Epithelial cell of esophagus (primary cell): Measurements from ENCODE around the gene TMEM185B.
A peak's percentile ranks its signal among the peaks of the same experiment; 100 is the strongest.

Experiments
- DNase-seq: peaks from one replicate; pipeline ENCODE4 v3.0.0; 2010; ENCODE audit warnings: low read depth
- H3K4me3 ChIP-seq: 2 replicates; pipeline ENCODE4 v1.5.1; 2011; ENCODE audit warnings: mild to moderate bottlenecking, low read length, control low read depth
- TF ChIP-seq, protein P1 (sequence below): IDR thresholded peaks from 2 replicates; pipeline ENCODE4 v1.5.1; 2011; ENCODE audit warnings: low read depth, mild to moderate bottlenecking, low read length, control low read depth, inconsistent platforms; ENCODE audit not compliant: insufficient read depth; ENCODE audit errors: missing control alignments

TMEM185B gene

GRCh38 chr2:120189189-120189588 lies 34.0 kb downstream of the TMEM185B start:
- TF ChIP-seq, protein P1, sequence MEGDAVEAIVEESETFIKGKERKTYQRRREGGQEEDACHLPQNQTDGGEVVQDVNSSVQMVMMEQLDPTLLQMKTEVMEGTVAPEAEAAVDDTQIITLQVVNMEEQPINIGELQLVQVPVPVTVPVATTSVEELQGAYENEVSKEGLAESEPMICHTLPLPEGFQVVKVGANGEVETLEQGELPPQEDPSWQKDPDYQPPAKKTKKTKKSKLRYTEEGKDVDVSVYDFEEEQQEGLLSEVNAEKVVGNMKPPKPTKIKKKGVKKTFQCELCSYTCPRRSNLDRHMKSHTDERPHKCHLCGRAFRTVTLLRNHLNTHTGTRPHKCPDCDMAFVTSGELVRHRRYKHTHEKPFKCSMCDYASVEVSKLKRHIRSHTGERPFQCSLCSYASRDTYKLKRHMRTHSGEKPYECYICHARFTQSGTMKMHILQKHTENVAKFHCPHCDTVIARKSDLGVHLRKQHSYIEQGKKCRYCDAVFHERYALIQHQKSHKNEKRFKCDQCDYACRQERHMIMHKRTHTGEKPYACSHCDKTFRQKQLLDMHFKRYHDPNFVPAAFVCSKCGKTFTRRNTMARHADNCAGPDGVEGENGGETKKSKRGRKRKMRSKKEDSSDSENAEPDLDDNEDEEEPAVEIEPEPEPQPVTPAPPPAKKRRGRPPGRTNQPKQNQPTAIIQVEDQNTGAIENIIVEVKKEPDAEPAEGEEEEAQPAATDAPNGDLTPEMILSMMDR = no peak
- DNase-seq = peak; percentile 17
- H3K4me3 ChIP-seq = no peak overlapping the region

DNA sequence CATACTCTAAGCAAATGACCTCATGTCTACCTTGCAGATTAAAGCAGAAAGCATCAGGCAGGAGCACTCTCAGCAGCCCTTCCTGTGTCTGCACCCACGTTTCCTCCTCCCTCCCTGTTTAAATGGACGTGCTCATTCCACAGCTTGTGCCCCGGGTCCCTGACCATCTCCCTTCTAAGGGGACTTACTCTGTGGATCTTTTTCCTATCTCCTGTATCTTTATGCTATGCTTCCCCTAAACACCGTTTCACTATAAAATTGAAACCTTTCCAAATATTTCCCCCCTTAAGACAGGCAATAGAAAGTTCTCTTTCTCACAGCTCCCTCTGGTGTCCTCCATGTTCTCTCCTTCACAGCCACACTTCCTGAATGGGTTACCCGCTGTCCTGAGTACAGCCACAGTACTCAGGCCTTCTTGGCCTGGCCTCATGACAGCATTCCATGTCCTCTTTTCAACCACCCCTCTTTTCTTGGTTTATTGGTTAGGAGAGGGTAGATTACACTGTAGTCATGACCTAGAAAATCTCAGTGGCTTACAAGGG lies 41.1 kb downstream of the TMEM185B start:
- H3K4me3 ChIP-seq = no peak overlapping the region
- no peak for DNase-seq
- TF ChIP-seq, protein P1 = no peak

GRCh38 chr2:120180066-120180465 lies 43.1 kb downstream of the TMEM185B start:
- no peak overlapping the region for H3K4me3 ChIP-seq
- DNase-seq = no peak
- TF ChIP-seq, protein P1 = no peak

DNA sequence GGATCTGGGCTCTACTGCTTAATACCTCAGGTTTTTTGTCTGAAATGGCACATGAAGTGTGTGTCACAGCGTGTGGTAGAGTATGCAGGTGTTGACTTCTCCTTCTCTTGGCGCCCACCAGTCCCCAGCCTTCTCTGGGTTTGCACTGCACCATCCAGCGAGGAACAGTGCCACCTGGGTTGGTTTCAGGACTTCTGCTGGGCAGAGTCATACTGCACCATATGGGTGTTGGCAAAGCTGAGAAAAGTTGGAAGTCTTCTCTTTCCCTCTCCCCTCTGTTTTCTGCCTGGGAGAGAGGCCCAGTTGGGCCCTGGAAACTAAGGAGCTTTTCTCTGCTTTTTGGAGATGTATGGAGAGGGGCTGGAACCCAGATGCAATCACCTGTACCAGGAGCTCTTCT lies 43.8 kb downstream of the TMEM185B start:
- H3K4me3 ChIP-seq = no peak overlapping the region
- no peak for DNase-seq
- TF ChIP-seq, protein P1 = no peak

- no peak for DNase-seq
- peak overlapping the region; percentile 59 for H3K4me3 ChIP-seq
- TF ChIP-seq, protein P1 = no peak
These were observed 45.2 kb downstream of the TMEM185B start for GRCh38 chr2:120177973-120178372.

GRCh38 chr2:120177001-120177621 lies 46.1 kb downstream of the TMEM185B start:
- peak overlapping the region; percentile 59 for H3K4me3 ChIP-seq

More at GRCh38 chr2:120177001-120177621, 46.1 kb downstream of the TMEM185B start:
- DNase-seq = peak; percentile 94
- TF ChIP-seq, protein P1 = peak; percentile 56
